ENCODE results near the gene IGF2BP2.
"Not testable (repeated sequence)": the region's sequence is repeated elsewhere in the genome, so short reads cannot be mapped to it uniquely, and the experiment has no call there.

Gene IGF2BP2

GRCh38 chr3:185705498-185705897 lies 119.3 kb downstream of the IGF2BP2 start:
- DNase-seq = no peak

GRCh38 chr3:185702262-185703225 lies 122.3 kb downstream of the IGF2BP2 start:
- DNase-seq = no peak

DNA sequence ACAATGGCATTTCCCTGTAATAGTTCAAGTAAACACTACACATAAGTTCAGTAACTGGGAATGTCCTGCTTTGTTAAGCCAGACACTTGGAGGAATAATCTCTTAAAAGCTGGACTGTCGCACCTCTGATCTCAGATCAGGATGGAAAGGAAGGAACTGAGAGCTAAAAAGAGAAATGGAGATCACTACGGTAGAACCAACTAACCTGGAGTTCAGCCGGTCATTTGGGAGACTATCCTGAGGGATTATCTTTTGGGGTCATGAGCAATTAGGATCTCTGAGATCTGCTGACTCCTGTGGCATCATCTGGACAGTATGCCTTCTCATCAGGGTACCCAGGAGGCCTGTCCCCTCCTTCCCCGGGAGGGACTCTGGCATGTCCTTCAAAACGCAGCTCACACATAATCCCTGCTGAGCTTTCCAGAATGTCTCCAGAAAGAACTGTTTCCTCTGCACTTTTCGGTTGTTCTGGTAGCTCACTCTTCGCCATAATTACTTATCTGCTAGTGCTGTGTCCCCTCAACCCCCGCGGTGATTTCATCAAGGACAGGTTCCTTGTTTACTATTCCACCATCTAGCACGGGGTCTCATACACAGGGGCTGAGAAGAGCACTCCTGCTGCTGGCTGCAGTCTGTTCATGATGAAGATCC lies 123.1 kb downstream of the IGF2BP2 start:
- no peak for DNase-seq

DNA sequence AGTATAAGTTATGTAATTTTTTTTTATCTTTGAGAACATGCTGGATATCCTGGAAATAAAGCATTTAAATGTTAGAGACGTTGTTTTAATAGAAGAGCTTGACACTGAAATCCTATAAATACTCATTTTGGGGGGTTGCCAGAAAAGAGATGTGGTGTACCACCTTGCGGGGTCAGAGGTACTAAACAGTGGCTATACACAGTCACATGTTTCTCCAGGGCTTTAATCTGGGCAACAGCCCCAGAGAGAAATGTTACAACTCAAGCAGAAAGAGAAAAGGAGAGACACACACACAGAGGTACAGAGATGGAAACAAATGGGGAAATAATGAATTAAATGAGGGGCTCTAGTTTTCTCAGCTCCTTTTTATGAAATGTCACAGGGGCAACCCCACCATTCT lies 124.9 kb downstream of the IGF2BP2 start:
- no peak for DNase-seq

DNA sequence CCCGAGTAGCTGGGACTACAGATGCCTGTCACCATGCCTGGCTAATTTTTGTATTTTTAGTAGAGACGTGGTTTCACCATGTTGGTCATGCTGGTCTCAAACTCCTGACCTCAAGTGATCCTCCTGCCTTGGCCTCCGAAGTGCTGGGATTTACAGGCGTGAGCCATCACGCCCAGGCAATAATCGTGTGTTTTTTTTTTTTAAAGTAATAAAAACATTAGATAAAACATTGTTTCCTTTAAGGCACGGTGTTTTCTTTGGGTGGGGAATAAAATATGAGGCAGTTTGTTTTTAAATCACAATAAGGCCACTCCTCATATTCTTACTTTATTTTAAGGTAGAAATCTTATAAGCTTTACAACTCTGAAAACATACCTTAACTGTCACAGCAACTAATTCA lies 127.6 kb downstream of the IGF2BP2 start:
- DNase-seq = not testable (repeated sequence)

GRCh38 chr3:185696039-185696438 lies 128.8 kb downstream of the IGF2BP2 start:
- no peak for DNase-seq

GRCh38 chr3:185693985-185694653 lies 130.7 kb downstream of the IGF2BP2 start:
- DNase-seq = no peak

- DNase-seq = no peak
Measured at GRCh38 chr3:185691622-185692021, 133.2 kb downstream of the IGF2BP2 start.

DNA sequence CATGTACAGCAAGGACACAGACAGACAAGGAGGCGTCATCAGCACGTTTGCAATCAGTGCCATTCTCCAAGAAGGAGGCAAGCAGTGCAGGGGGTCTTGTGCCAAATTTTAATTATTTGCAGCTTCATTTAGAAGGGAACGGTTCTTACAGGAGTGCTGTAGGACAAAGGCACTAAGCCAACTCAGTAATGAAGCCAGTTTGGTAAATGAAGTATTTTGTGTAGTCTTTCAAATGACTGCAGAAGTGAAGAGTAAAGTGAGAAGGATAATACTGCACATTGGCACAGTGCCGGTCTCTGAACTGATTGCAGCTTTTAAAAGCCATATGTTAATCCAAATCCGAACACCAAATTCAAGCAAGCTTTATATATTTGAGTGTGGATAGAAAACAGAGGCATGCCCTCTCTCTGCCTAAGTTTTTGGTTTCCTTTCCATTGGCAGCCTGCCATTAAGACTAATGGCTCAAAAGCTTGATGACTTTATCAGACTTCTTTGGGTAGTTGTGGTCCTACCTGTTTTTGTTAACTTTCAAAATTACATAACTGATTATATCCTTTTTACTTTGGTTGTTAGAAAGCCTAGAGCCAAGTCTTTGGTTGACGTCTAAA lies 137.5 kb downstream of the IGF2BP2 start:
- no peak for DNase-seq

GRCh38 chr3:185685231-185686035 lies 139.4 kb downstream of the IGF2BP2 start:
- no peak for DNase-seq

DNA sequence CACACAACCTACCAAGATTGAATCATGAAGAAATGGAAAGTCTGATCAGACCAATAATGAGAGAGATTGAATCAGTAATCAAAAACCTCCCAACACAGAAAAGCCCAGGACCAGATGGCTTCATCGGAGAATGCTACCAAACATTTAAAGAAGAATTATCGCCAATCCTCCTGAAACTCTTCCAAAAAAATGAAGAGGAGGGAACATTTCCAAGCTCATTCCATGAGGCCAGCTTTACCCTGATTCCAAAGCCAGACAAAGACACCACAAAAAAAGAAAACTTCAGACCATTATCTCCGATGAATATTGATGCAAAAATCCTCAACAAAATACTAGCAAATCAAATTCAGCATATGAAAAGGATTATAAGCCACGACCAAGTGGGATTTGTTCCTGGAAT lies 144.6 kb downstream of the IGF2BP2 start:
- no peak for DNase-seq

- no peak for DNase-seq
Measured at GRCh38 chr3:185678027-185678426, 146.8 kb downstream of the IGF2BP2 start.

- DNase-seq = peak; percentile 26
Measured at GRCh38 chr3:185677146-185677829, 147.6 kb downstream of the IGF2BP2 start.

DNA sequence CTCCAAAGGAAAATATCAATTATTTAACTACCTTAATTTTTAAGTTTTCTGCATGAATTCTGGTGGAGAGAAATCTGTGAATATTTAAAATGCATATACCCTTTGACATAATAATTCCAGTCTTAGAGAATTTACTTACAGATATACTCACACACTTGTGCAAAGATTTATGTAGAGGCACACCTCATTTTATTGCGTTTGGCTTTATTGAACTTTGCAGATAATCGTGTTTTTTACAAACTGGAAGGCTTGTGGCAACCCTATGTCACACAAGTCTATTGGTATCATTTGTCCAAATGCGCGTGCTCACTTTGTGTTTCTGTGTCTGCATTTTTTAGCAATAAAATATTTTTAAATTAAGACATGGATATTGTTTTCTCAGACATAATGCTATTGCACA lies 157.3 kb downstream of the IGF2BP2 start:
- no peak for DNase-seq

DNA sequence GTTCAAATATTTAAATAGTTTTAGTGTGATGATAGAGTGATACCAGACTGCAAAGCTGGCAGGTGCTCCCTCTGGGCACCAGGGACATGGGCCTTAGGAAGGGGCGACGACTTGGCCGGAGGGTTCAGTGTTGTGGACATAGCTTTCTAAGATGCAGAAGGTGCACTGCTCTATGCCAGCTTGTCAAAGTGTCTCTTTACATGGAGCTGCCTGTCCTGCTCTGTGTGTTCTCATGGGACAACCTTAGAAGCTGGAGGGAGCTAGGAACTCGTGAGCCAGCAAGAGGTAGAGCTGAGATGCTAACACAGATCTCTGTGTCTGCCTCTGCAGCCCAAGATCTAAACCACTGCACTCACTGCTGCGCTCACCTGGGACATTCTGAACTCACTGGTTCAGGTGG lies 160.9 kb downstream of the IGF2BP2 start:
- no peak for DNase-seq

GRCh38 chr3:185661772-185662171 lies 163.1 kb downstream of the IGF2BP2 start:
- no peak for DNase-seq

DNA sequence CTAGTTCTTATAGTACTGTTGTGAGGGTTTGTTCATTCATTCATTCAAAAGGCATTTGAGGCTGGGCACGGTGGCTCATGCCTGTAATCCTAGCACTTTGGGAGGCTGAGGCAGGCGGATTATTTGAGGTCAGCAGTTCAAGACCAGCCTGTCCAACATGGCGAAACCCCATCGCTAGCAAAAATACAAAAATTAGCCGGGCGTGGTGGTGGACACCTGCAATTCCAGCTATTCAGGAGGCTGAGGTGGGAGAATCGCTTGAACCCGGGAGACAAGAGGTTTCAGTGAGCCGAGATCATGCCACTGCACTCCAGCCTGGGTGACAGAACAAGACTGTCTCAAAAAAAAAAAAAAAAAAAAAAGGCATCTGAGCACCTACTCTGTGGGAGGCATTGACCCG lies 163.5 kb downstream of the IGF2BP2 start:
- not testable (repeated sequence) for DNase-seq

GRCh38 chr3:185659942-185660921 lies 164.6 kb downstream of the IGF2BP2 start:
- DNase-seq = peak; percentile 82

- DNase-seq = no peak
Measured at GRCh38 chr3:185658943-185659342, 165.9 kb downstream of the IGF2BP2 start.

- no peak for DNase-seq
Measured at GRCh38 chr3:185658504-185658912, 166.3 kb downstream of the IGF2BP2 start.

Measured in right hindlimb (tissue), 1 donor.